C4-2B (cell line): ENCODE data around the gene GRAMD4.

Experiments used
- H3K27ac ChIP-seq: fragments of 450-650 bp; 2 replicates; pipeline ENCODE4 v1.5.1; 2017
- CTCF ChIP-seq: fragments of 450-650 bp; conservative IDR thresholded peaks from 2 replicates; pipeline ENCODE4 v1.5.1; 2017; ENCODE audit warnings: mild to moderate bottlenecking
- ZFX ChIP-seq: fragments of 450-650 bp; IDR thresholded peaks from 2 replicates; pipeline ENCODE4 v1.6.1; 2017

The GRAMD4 gene

DNA sequence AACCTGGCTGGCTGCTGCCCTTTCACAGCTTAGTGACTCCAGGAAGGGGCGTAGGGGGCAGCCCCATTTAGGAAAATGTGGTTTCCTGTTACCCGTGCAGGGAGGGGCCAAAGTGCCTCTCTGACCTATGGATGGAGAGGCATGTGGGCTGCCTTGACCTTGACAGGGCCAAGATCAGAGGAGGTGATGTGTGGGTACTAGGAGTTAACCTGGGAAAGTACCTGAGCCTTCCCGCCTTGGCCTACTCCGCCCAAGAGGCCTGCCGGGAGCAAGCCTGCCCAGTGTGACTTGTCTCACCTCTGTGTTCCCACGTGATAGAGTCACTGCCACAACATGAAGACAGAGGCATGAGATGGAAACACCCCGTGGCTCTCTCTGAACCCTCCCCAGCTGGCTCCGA is 33.4 kb downstream of the GRAMD4 start:
- TF ChIP-seq ZFX, result no peak
- TF ChIP-seq CTCF, result no peak
- H3K27ac ChIP-seq, result no peak overlapping the region

- TF ChIP-seq CTCF (no peak), ZFX (no peak)
- H3K27ac ChIP-seq, result no peak overlapping the region
These were observed 34.2 kb downstream of the GRAMD4 start for GRCh38 chr22:46654426-46654825.

- TF ChIP-seq CTCF (no peak), ZFX (no peak)
- H3K27ac ChIP-seq, result no peak overlapping the region
These were observed 34.9 kb downstream of the GRAMD4 start for GRCh38 chr22:46654927-46655595.

DNA sequence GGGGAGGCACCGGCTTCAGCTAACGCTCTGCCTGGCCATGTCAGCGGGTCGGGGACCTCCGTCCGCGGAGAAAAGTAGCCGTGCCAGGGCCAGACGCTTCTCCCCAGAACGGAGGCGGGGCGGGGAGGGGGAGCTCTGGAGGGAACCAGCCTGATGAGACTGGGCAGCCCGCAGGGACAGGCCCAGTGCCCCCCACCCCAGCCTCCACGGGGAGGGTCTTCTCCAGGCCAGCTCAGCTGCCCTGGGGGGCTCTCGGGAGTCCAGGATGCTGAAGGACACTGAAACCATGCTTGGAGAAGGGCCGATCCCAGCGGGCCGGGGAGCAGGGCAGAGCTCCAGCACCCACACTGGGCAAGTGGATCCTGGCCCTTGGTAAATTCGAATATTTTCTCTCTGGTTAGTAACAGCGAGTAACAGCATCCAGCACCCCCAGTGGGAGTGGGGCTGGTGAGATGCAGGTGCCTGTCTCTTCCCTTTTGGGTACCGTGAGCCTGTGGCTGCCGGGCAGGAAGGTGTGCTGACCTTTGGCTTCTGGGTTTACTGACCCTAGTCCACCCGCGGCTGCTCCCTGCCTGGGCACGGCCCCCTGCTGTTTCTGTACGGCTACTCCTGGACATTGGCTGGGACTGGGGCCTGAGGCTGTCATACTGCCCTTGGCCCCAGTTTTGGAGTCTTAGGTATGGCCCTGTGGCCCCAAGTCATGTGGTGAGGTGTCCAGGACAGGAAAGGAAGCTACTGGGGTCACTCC is 35.8 kb downstream of the GRAMD4 start:
- H3K27ac ChIP-seq, result no peak overlapping the region

DNA sequence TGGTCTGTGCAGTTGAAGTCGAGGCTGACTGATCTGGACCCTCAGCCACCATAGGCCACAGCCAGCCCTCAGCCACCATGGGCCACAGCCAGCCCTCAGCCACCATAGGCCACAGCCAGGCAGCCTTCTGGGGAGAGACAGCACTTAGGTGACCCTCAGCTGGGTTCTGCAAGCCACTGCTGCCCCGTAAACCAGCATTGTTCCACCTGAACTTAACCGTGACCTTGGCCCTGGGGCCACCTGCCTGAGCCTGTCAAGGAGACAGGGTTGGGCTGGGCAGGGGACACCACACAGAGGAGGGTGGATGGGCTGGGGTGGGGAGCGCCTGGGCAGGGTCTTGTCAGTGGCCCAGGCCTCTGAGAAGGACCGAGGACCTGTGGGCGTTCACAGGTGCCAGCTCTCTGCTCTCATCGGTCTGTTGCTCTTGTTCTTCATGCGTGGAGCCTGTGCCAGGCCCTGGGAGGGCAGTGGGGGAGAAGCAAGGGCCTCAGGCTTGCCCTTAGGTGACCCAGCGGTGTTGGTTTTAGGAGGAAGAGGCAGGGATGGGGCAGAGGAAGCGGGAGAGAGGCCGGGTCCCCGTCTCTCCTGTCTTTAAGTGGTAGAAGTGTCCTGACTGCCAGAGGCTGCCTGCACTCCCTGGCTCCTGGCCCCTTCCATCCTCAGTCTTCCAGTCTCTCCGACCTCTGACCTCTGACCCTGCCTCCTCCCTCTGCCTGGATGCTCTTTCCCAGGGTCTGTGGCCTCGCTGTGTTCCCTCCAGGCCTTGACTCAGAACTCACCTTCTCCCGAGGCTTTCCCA is 36.9 kb downstream of the GRAMD4 start:
- H3K27ac ChIP-seq, result no peak overlapping the region
- TF ChIP-seq ZFX (no peak), CTCF (no peak)

More for the DNA sequence above, 35.8 kb downstream of the GRAMD4 start:
- TF ChIP-seq CTCF (no peak), ZFX (no peak)

- H3K27ac ChIP-seq, result no peak overlapping the region
- no peak for TF ChIP-seq ZFX
These were observed 37.4 kb downstream of the GRAMD4 start for GRCh38 chr22:46657655-46657953.

DNA sequence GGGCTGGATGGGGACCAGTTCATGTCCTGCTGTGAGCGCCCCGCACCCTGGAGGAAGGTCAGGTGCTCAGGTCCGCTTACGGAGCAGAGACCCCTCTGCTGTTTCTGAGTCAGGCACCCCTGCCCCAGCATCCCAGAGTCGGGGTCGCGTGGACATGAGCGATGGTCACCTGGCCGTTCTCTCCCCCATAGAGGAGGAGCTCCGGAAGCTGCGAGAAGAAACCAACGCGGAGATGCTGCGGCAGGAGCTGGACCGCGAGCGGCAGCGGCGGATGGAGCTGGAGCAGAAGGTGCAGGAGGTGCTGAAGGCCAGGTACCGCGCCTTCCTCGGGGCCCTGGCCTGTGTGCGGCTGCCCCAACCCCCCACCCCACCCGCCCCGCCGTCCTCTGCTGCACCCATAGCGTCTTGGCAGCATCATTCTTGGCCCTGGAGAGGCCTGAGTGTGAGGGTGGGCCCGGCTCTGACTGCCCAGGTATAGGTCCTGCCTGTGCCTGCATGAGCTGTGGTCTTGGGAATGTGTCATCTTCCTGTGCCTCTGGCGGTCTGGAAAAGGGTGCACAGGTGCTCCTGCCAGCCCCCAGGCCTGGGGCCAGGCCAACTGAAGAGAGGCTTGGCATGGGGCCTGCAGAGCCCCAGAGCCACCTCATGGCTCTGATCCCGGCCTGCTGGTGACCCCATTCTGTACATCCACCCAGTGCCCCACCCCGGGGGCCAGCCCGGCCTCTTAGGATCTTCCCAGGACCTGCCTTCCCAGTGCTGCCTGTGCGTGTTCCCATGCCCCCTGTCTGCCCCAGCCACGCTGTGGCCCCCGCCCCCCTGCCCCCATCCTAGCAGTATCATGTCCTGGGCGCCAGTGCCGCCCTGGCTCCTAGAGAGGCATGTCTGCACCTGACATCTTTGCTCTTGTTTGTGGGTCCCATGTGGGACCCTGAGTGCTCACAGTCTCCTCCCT is 38.1 kb downstream of the GRAMD4 start:
- TF ChIP-seq CTCF (no peak), ZFX (no peak)
- H3K27ac ChIP-seq, result no peak overlapping the region
